CD1c-positive myeloid dendritic cell (primary cell): ENCODE data around the gene SLC9A5.
A peak's percentile ranks its signal among the peaks of the same experiment; 100 is the strongest.

ENCODE experiments used
- DNase-seq: peaks from one replicate; pipeline ENCODE4 v3.0.0-alpha.2; 2016; ENCODE audit errors: extremely low spot score

The SLC9A5 gene, protein sequence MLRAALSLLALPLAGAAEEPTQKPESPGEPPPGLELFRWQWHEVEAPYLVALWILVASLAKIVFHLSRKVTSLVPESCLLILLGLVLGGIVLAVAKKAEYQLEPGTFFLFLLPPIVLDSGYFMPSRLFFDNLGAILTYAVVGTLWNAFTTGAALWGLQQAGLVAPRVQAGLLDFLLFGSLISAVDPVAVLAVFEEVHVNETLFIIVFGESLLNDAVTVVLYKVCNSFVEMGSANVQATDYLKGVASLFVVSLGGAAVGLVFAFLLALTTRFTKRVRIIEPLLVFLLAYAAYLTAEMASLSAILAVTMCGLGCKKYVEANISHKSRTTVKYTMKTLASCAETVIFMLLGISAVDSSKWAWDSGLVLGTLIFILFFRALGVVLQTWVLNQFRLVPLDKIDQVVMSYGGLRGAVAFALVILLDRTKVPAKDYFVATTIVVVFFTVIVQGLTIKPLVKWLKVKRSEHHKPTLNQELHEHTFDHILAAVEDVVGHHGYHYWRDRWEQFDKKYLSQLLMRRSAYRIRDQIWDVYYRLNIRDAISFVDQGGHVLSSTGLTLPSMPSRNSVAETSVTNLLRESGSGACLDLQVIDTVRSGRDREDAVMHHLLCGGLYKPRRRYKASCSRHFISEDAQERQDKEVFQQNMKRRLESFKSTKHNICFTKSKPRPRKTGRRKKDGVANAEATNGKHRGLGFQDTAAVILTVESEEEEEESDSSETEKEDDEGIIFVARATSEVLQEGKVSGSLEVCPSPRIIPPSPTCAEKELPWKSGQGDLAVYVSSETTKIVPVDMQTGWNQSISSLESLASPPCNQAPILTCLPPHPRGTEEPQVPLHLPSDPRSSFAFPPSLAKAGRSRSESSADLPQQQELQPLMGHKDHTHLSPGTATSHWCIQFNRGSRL

DNA sequence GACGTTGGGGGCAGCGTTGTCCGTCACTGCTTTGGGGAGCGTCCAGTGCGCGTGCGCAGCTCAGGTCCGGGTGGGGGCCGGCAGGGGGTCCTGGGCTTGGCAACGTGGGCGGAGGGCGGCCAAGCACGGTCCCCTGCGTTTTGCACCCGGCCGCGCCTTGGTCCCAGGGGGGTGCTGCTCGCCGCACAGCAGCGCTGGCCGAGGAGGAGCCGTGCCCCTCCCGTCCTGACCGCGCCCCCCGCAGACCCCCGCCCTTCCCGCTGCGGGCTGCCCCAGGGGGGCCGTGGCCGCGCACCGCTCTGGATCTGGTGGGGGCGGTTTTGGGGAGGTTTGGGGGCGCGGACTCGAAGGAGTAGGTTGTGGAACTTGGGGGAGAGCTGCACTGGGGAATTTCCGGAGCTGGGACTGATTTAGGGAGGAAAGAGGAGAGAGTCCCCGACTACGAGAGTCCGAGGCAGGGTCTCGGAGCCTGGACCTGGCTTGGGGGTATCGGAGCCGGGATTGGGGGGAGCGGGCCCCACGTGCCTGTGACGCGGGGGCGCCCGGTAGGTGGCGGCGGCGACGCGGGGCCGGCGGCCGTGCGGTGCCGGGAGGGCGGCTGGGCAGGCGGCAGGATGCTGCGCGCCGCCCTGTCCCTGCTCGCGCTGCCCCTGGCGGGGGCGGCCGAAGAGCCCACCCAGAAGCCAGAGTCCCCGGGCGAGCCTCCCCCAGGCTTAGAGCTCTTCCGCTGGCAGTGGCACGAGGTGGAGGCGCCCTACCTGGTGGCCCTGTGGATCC lies at the start of gene SLC9A5:
TSS of gene SLC9A5 (plus strand) at position 579 of the 777 bp plus-strand sequence. CDS start at position 615, 36 bp downstream.
- peak; percentile 28 for DNase-seq

DNA sequence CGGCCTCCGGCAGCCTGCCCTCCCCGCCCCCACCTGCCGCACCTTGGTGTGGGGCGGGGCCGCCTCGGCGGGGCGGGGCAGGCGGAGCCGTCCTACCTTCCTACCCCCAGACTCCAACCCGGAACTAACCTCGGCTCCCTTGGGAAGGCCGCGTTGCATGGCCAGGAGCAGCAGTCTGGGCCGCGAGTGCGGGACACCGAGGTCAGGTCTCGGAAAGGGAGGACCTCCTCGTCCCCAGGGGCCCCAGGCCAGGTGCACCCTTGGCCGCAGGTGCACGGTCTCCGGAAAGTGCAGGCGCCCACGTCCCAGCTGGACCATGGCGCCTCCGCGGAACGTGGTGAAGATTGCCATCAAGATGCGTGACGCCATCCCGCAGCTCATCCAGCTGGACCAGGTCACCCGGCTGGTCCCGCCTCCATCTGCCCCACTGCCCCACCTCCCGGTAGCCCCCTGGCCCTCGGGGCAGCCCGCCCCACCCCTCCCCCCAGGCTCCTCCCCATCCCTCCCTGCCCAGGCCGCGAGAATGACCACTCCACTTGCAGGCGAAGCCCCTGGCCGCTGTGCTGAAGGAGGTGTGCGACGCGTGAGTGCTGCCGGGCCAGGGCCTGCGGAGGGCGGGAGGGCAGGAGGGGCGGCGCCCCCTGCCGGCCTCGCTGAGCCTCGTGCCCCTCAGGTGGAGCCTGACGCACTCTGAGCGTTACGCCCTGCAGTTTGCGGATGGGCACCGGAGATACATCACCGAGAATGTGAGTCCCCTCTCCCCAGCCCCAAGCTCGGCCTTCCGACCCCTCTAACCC lies 49.6 kb upstream of the SLC9A5 start, which contains the start of gene ELMO3:
TSS of gene ELMO3 (plus strand) at position 121 of the 797 bp plus-strand sequence. CDS start at position 317, 196 bp downstream.
- no peak for DNase-seq

DNA sequence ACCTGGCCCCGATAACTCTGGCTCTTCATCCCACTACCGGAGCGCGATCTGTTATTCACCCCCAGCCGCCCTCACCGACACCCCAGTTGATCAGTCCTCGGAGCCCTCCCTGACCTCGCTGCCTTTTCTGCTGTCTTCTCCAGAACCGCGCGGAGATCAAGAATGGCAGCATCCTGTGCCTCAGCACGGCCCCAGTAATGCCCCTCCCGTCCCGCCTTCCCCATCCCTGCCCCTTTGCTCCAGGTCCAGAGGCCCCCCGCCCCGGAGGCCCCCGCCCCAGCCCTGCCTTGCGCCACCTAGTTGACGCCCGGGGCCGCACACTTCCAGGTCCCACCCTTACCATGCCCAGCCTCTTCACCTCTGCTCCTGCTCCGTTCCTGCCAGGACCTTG lies 49.0 kb upstream of the SLC9A5 start:
- DNase-seq = no peak

DNA sequence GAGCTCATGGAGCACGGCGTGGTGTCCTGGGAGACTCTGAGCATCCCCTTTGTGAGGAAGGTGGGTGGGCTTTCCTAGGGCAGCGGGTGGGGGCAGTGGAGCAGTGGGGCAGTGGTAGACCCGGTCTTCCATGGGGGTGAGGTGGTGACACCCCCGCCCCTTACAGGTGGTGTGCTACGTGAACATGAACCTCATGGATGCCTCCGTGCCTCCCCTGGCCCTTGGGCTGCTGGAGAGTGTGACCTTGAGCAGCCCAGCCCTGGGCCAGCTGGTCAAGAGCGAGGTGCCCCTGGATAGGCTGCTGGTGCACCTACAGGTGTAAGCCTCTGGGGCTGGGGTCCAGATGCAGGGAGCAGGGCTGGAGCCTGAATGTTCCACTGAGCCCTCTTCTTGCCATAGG lies 48.3 kb upstream of the SLC9A5 start:
- DNase-seq = no peak

DNA sequence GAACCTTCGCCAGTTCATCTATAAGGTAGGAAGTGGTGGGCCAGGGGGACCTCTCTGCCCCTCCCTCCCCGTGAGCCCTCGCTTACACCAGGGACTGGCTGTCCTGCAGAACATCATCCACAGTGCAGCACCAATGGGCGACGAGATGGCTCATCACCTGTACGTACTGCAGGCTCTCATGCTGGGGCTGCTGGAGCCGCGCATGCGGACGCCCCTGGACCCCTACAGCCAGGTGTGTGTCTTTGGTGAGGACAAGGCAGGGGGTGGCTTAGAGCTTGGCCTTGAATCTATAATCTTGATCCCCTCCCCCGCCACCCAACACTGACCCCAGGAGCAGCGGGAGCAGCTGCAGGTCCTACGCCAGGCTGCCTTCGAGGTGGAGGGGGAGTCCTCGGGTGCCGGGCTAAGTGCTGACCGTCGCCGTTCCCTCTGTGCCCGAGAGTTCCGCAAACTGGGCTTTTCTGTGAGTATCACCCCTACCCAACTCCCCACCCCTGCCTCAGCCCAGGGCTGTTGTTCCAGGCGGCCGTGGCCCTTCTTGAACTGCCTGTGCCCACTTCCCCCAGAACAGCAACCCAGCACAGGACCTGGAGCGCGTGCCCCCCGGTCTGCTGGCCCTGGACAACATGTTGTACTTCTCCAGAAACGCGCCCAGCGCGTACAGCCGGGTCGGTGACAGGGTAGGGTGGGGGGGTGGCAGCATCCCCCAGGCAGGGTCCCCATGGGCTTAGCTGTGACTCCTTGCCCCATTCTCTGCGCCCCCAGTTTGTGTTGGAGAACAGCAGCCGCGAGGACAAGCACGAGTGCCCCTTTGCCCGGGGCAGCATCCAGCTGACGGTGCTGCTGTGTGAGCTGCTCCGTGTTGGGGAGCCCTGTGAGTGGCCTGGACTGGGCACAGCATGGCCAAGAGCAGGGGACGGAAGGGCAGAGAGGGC lies 47.1 kb upstream of the SLC9A5 start:
- DNase-seq = no peak

DNA sequence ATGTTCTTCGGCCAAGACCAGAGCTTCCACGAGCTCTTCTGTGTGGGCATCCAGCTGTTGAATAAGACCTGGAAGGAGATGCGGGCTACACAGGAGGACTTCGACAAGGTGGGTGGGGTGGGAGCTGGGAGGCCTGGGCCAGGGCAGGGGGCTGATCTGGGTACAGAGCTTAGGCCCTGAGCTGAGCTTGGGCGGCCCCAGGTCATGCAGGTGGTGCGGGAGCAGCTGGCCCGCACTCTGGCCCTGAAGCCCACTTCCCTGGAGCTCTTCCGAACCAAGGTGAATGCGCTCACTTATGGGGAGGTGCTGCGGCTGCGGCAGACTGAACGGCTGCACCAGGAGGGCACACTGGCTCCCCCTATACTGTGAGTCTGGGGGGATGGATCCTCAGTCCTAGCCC lies 46.4 kb upstream of the SLC9A5 start:
- DNase-seq = no peak

DNA sequence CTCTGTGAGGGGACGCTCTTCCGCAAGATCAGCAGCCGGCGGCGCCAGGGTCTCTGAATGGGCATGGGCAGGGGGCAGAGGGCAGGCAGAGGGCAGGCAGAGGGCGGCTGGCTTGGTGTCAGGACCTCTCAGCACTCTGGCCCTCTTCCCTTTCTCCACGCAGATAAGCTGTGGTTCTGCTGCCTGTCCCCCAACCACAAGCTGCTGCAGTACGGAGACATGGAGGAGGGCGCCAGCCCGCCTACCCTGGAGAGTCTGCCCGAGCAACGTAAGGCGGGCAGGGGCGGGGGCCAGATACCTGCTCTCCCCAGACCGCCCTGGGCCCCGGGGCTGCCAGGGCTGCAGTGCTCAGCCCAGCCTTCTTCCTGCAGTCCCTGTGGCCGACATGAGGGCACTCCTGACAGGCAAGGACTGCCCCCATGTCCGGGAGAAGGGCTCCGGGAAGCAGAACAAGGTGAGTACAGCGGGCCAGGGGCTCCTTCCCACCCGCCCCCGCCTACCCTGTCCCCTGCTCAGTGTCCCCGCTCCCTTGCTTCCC lies 45.8 kb upstream of the SLC9A5 start:
- DNase-seq = no peak

DNA sequence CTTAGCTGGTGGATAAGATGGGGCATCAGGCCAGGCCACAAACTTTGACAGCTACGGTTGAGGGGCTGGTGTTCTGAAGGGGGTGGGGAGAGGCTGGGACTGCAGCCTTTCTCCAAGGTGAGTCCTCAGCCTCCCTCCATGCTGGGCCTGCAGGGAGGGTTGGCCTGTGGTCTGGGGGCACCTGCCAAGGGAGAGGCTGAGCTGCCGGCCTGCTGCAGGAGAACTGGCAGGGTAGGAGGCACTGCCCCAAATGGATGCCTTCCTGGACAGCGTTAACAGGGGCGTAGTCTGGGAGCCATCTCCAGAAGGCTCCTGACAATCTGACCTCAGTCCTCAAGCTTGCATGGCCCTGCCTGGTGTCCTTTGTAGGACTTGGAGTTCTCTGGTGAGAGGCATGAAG lies 44.7 kb upstream of the SLC9A5 start:
- DNase-seq = no peak

DNA sequence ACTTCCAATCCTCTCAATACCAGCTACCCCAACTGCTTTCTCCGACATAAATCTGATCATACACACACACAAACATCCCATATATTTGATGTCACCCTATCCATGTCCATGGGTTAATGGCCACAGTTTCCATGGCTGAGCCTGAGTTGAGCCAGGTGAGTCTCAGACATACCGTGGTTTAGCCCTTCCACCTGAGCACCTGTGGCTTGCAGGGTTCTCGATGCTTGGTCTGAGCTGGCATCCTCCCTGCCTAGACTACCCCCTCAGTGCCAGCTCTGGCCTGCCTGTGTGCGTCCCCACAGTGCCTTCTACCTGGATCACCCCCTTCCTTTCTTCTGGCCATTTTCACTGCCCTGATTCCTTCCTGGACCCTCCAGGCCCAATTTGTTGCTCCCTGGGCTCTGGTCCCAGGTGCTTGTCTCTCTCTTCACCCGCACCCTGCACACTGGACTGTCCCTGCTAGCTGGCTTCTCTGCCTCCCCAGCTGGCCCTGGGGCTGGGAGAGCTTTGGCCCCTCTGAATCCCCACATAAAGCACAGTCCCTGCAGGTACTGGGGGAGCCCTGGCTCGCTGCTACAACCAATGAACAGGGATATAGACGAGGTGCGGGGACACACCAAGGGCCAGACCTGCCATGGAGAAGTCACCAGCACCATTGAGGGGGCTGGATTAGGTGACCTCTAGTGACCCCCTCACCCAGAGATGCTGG lies 42.5 kb upstream of the SLC9A5 start:
- no peak for DNase-seq

DNA sequence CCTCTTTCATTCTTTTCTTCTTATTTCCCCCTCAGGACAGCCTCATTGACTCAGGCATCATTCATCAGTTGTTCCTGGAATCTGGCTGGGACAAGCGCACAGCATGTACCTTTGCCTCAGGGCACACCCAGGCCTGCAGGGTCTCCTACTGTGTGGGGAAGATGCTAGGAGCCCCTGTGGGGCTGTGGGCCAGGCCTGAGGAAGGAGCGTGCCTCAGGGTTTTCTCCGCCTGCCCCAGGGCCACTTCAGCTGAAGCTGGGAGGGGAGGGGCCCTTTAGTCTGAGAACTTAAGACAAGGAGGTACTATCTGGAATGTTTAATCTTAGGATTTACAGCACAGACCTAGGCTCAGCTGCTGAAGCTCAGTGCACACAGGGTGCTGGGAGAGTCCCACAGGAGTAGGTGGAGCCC lies 41.9 kb upstream of the SLC9A5 start:
- no peak for DNase-seq

DNA sequence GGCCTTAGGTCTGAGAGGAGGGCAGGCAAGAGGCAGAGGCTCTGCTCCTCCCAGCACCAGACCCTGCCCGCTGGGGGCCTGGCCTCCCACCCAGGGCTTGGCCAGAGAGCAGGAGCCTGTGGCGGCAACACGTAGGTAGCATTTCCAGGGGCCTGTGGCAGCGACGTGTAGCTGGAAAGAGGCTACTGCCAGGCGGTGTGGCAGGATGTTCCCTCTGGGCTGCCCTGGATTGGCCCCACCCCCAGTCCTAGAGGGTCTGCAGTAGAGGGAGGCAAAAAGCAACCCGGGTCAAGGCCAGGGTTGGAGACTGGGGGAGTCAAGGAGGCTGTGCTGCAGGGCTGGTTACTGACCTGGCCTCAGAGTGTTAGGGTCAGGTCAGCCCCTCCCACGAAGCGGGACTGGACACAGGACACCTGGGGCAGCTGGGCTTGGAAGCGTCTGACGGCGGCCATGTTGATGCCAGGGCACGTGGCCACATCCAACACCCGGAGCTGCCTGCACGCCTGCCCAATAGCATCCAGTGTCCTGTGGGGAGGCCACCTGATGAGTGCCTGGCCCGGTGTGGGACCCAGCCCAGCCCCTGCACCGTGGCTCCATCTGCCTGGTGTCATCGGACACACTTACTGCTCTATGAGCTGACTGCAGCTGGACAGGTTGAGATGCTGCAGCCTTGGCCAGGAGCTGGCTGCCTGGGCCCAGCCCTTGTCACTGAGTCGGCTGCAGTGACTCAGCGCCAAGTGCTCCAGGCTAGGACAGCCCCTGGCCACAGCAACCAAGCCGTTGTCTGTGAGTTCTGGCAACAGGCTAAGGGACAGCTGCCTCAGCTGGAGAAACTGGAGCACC lies 41.3 kb upstream of the SLC9A5 start:
- no peak for DNase-seq

DNA sequence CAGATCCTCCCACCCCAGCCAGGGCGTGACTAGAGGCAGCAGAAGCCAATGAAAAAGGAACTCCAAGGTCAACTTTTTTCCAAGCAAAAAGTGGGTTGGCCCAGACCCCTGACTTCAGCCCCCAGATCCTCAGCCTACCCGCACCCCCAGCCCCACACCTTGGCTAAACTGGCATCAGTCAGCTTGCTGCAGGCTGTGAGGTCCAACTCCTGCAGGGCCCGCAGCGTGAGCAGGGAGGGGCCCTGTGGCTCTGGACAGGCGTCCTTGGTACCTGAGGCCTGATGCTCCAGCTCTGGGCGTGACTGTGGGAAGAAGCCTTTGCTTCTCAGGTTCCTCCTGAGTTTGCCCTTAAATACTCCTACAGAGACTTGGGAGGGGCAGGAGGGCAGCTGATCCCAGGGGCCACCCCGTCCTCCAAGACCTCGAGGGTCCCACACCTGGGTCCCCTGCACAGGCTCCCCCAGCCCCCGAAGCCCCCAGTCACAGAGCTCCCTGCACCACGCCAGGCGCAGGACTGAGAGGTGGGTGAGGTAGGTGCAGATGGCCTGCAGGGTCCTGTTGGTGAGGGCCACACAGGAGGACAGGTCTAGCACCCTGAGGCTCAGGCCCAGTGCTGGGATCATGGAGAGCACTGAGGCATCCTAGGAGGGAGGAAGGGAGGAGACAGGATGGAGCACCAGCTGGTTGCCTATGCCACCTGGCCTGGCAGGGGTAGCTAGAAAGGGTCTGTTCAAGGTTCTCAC lies 40.5 kb upstream of the SLC9A5 start:
- DNase-seq = no peak

DNA sequence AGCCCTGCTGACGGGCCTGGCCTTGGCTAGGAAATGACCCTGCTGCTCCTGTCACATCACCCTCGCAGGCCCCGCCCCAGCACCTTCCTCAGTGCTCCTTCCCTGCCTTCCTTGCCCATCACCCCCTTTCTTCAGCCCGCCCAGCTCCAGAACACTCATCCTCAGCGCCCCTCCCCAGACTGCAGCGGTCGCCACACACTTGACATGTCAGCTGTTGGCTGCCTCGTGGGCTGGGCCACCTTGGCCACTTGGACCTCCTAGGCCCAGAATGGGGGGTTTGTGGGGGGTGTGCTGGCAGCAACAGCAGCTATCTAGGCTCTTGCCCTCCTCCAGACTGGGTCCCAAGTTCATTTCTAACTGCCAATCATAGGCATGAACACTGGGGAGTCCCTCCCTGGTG lies 39.2 kb upstream of the SLC9A5 start:
- DNase-seq = no peak

DNA sequence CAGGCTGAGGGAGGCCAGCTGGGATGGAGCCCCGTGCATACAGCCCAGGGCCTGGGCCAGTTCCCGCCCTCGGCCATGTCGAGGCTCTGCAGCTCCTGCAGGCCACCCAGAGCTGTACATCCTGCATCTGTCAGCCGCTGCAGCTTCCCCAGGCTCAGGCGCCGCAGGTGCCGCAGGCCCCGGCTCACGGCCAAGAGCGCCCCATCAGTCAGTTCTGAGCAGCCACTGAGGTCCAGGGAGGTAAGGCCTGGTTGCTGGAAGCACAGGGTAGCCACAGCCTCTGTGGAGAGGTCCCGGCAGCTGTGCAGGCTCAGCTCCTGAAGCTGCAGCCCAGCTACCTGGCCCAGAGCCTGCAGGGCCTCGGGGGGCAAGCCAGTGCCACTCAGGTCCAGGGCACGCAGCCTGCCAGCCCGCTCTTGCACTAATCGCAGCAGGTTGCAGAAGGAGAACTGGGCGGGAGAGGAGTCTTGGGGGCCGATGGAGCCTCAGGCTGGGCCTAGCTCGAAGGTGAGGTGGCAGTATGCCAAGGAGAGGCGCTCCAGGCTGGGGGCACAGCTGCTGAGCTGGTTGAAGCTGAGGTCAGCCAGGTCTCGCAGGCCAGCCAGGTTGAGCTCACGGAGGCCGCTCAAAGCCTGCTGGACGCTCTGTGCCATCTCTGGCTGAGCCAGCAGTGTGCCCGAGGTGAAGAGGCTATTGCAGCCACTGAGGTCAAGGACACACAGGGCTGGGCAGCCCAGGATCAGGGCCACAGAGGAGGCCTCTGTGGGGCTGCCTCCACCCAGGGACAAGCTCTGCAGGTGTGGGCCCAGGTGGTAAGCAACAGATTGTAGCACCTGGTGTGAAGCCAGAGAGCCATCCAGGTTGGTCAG lies 38.5 kb upstream of the SLC9A5 start:
- no peak for DNase-seq

DNA sequence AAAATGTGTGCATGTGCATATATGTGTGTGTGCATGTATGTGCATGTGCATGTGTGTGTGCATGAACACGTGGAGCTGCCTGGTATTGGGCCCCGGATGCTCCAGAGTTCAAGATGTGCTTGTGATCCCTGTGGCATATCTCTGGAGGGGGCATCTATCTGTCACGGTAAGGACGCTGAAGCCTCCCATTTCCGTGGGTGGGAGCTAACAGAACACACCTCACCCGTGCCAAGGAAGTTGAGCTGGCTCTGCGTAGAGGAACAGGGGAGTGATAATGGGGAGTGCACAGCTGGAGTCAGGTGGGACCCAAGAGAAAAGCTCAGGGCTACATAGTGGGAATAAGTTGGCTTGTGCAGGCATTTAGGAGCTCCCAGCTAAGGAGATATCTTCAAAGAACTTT lies 37.1 kb upstream of the SLC9A5 start:
- DNase-seq = no peak

DNA sequence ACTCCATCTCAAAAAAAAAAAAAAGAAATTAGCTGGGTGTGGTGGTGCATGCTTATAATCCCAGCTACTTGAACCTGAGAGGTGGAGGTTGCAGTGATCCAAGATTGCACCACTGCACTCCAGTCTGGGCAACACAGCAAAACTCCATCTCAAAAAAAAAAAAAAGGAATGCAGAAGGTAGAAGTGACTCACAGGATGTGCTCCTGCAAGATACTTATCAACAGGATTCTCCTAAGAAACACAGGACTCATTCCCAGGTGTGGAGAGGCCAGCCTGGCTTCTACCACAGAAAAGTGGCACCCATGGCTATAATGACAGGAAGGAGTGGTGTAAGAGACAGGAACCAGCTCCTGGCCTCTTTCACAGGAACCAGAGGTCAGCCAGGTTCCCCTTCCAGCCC lies 36.0 kb upstream of the SLC9A5 start:
- no peak for DNase-seq
